NCI-H82 (cell line): ENCODE measurements around the gene BRIX1.
A peak's percentile ranks its signal among the peaks of the same experiment; 100 is the strongest.
"Not testable (repeated sequence)": the region's sequence is repeated elsewhere in the genome, so short reads cannot be mapped to it uniquely, and the experiment has no call there.

Experiments used
- DNase-seq: peaks from one replicate; lab custom pipeline; 2025; lab: John Stamatoyannopoulos, UW

Gene BRIX1

DNA sequence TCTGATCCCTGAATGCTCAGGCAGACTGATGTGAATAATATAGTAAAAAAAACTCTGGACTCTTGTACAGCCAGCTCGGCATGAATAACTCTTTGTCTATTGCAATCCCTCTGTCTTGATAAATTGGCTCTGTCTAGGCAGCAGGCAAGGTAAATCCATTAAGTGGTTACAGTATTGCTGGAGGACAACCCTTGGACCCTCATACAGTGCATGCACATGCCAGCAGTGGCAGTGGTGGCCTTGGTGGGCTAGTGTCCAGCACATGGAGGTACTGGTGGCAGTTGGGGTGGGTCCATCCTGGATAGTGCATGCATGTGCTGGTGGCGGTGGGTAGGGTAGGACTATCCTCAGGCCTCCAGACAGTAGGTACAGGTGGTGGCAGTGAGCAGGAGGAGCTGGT, 52.7 kb downstream of the BRIX1 start:
- no peak for DNase-seq

DNA sequence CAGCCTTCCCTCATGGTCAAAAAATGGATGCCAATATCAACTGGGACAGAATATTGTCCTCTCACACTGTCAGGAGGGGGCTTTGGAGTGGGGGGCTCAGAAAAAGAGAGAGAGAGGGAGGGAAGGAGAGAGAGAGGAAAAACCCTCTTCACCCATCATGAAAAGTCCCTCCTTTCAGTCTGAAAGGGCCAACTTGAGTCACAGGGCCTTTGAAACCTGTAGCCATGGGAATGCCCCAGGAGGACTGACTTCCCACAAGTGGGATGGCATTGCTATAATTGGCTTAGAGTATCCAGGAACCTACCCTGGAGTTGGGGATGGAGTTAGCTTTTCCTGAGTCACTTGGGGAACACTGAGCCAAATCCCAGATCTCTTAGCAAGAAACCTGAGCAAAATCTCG, 55.0 kb downstream of the BRIX1 start:
- peak; percentile 10 for DNase-seq

DNA sequence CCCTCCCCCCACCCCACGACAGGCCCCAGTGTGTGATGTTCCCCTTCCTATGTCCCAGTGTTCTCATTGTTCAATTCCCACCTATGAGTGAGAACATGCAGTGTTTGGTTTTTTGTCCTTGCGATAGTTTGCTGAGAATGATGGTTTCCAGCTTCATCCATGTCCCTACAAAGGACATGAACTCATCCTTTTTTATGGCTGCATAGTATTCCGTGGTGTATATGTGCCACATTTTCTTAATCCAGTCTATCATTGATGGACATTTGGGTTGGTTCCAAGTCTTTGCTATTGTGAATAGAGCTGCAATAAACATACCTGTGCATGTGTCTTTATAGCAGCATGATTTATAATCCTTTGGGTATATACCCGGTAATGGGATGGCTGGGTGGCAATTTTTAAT, 56.1 kb downstream of the BRIX1 start:
- DNase-seq: not testable (repeated sequence)
